22Rv1 (cell line): ENCODE data around the gene ZFP36L2.

ENCODE experiments used
- CTCF ChIP-seq: fragments of 450-650 bp; IDR thresholded peaks from 2 replicates; pipeline ENCODE4 v1.5.1; 2017; ENCODE audit warnings: mild to moderate bottlenecking
- ZFX ChIP-seq: fragments of 450-650 bp; IDR thresholded peaks from 2 replicates; pipeline ENCODE4 v1.6.1; 2017; ENCODE audit warnings: antibody characterized with exemption, borderline replicate concordance

- TF ChIP-seq CTCF (no peak), ZFX (no peak)
Observed at GRCh38 chr2:43209204-43209717, 17.1 kb downstream of the ZFP36L2 start.
